Vagina (tissue), 2 donors: Measurements from ENCODE around the gene DDX51. TPM values are rescaled to one million over a fixed set of nuclear protein-coding genes. Genes with fewer than 3 reads are reported as not detected.

Experiments
- DNase-seq, 2 donors: peaks; one replicate each; pipeline ENCODE4 v3.0.0-alpha.2; 2017; ENCODE audit errors: extremely low spot score in 2 of 2
- H3K27ac ChIP-seq: fragments of 200-600 bp; sonication (generic); one replicate; pipeline ENCODE4 v1.5.1; 2019
- H3K27me3 ChIP-seq: fragments of 200-600 bp; sonication (generic); one replicate; pipeline ENCODE4 v1.5.1; 2019
- H3K36me3 ChIP-seq, 2 donors: fragments of 200-600 bp; sonication (generic); one replicate each; pipeline ENCODE4 v1.5.1; 2017 to 2019
- H3K4me1 ChIP-seq: fragments of 200-600 bp; sonication (generic); one replicate; pipeline ENCODE4 v1.5.1; 2019
- H3K4me3 ChIP-seq, 2 donors: fragments of 200-600 bp; sonication (generic); 1 replicate in 1 of 2; 2 replicates in 1 of 2; pipeline ENCODE4 v1.5.1; 2016 to 2019
- H3K9me3 ChIP-seq: fragments of 200-600 bp; sonication (generic); one replicate; pipeline ENCODE4 v1.5.1; 2019
- POLR2A ChIP-seq, 2 donors: fragments of 450-650 bp; IDR thresholded peaks; one replicate each; pipeline ENCODE4 v1.6.1; 2017; ENCODE audit warnings: antibody characterized with exemption in 2 of 2, mild to moderate bottlenecking in 2 of 2, moderate library complexity in 2 of 2
- POLR2AphosphoS5 ChIP-seq, 2 donors: sonication (generic); formaldehyde crosslinking; IDR thresholded peaks; one replicate each; pipeline ENCODE4 v1.9.0; 2017; ENCODE audit warnings: antibody characterized with exemption in 2 of 2, mild to moderate bottlenecking in 2 of 2, low read depth in 1 of 2; ENCODE audit not compliant: insufficient read depth in 1 of 2
- intact Hi-C: fragments of 100-400 bp; cut with DNase I; formaldehyde crosslinking; loops from one replicate; pipeline ENCODE4 v1.15.1; 2023
- total RNA-seq: library from RNA; depleted of rRNA; stranded (reverse); fragments of >200 nt; gene quantifications from one replicate; pipeline ENCODE4 v1.2.3, GENCODE V29; 2016
- TF ChIP-seq, protein P1 (sequence below), 3 experiments: fragments of 450-650 bp in 2 of 3; fragments of 200-600 bp in 1 of 3; sonication (generic) in 1 of 3; IDR thresholded peaks; one replicate each; pipeline ENCODE4 v1.5.1; 2017 to 2019; ENCODE audit warnings: antibody characterized with exemption in 3 of 3, mild to moderate bottlenecking in 2 of 3, moderate library complexity in 2 of 3

Gene DDX51
- total RNA-seq, 1 donor from 2014 or later = 11.3 TPM

DNA sequence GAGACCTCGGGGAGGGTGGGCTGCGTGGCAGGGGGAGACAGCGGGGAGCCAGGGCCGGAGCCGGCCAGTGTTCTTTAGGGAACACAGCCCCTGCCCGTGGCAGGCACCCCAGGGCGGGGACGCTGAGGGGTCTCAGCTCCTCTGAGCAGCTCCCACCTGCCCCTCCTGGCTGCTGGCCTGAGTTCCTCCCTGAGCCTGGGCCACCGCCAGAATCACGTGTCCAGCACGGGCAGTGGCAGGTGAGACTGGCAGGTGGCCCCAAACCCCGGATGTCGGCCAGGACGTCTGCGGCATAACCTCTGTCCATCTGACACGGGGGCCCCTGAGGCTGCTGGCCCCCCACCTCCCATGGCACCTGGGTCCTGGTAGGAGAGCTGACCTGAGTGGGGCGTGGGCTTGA, 25.3 kb upstream of the DDX51 start:
- no peak for DNase-seq
- TF ChIP-seq POLR2A (IDR thresholded peaks at IDR 0.05) (no peak), POLR2AphosphoS5 (IDR thresholded peaks at IDR 0.05; ENCODE audit: insufficient read depth in 1 of 2, low read depth in 1 of 2) (no peak)
- TF ChIP-seq, protein P1, sequence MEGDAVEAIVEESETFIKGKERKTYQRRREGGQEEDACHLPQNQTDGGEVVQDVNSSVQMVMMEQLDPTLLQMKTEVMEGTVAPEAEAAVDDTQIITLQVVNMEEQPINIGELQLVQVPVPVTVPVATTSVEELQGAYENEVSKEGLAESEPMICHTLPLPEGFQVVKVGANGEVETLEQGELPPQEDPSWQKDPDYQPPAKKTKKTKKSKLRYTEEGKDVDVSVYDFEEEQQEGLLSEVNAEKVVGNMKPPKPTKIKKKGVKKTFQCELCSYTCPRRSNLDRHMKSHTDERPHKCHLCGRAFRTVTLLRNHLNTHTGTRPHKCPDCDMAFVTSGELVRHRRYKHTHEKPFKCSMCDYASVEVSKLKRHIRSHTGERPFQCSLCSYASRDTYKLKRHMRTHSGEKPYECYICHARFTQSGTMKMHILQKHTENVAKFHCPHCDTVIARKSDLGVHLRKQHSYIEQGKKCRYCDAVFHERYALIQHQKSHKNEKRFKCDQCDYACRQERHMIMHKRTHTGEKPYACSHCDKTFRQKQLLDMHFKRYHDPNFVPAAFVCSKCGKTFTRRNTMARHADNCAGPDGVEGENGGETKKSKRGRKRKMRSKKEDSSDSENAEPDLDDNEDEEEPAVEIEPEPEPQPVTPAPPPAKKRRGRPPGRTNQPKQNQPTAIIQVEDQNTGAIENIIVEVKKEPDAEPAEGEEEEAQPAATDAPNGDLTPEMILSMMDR (IDR thresholded peaks at IDR 0.05) = no peak
- Histone ChIP-seq H3K36me3 (no peaks in the 10 kb centered on the region), H3K27me3 (no peaks in the 10 kb centered on the region), H3K4me3 (no peak overlapping the region), H3K9me3 (no peaks in the 10 kb centered on the region), H3K27ac (no peak overlapping the region), H3K4me1 (no peaks in the 10 kb centered on the region)
- intact Hi-C loops = no loop called here

GRCh38 chr12:132168311-132169031, 24.4 kb upstream of the DDX51 start:
- TF ChIP-seq POLR2AphosphoS5 (IDR thresholded peaks at IDR 0.05; ENCODE audit: insufficient read depth in 1 of 2, low read depth in 1 of 2) (no peak), POLR2A (IDR thresholded peaks at IDR 0.05) (no peak)
- TF ChIP-seq, protein P1 (IDR thresholded peaks at IDR 0.05) = no peak
- H3K27ac ChIP-seq = no peak overlapping the region
- no peak overlapping the region for H3K4me3 ChIP-seq
- peaks cover under 1% of the 10 kb centered on the region for H3K4me1 ChIP-seq
- no peak for DNase-seq
- peaks cover 4% of the 10 kb centered on the region for H3K27me3 ChIP-seq
- H3K9me3 ChIP-seq = no peaks in the 10 kb centered on the region
- no peaks in the 10 kb centered on the region for H3K36me3 ChIP-seq
- intact Hi-C loops = no loop called here

GRCh38 chr12:132167611-132168310, 23.6 kb upstream of the DDX51 start:
- Histone ChIP-seq H3K36me3 (no peaks in the 10 kb centered on the region), H3K4me3 (no peak overlapping the region), H3K27me3 (peaks cover 5% of the 10 kb centered on the region), H3K9me3 (no peaks in the 10 kb centered on the region), H3K4me1 (peaks cover 7% of the 10 kb centered on the region), H3K27ac (no peak overlapping the region)
- intact Hi-C loops = no loop called here
- TF ChIP-seq, protein P1 (IDR thresholded peaks at IDR 0.05) = no peak
- TF ChIP-seq POLR2A (IDR thresholded peaks at IDR 0.05) (no peak), POLR2AphosphoS5 (IDR thresholded peaks at IDR 0.05; ENCODE audit: insufficient read depth in 1 of 2, low read depth in 1 of 2) (no peak)
- DNase-seq = no peak

DNA sequence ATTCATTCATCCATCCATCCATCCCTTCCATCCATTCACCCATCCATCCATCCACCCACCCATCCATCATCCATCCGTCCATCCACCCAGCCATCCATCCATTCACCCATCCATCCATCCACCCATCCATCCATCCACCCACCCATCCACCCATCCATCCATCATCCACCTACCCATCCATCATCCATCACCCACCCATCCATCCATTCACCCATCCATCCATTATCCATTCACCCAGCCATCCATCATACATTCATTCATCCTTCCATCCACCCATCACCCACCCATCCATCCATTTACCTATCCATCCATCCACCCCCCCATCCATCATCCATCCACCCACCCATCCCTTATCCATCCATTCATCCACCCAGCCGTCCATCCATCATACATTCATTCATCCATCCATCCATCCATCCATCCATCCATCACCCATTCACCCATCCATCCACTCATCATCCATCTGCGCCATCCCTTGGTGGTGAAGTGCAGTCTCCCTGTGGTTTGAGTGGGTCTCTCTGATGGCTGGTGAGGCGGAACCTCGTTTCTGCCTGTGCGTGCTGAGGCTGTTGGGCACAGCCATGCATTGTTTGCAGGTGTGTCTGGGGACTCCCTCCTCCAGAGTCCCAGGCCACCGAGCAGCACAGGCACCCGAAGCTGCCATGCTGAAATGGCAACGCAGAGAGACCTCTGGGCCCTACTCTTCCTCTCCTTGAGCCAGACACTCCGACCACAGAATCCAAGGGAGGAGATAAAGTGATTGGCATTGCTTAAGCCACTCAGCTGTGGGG, 22.9 kb upstream of the DDX51 start:
- TF ChIP-seq POLR2AphosphoS5 (IDR thresholded peaks at IDR 0.05; ENCODE audit: insufficient read depth in 1 of 2, low read depth in 1 of 2) = no peak
- TF ChIP-seq POLR2A (IDR thresholded peaks at IDR 0.05) = no peak
- TF ChIP-seq, protein P1 (IDR thresholded peaks at IDR 0.05) = no peak
- Histone ChIP-seq H3K36me3 (no peaks in the 10 kb centered on the region), H3K4me3 (no peak overlapping the region), H3K4me1 (peaks cover 8% of the 10 kb centered on the region), H3K27ac (no peak overlapping the region), H3K9me3 (no peaks in the 10 kb centered on the region), H3K27me3 (peaks cover 5% of the 10 kb centered on the region)
- intact Hi-C loops = no loop called here
- no peak for DNase-seq
